Osteocyte (in vitro differentiated cells): ENCODE data around the gene ZNF582. TPM values are rescaled to one million over a fixed set of nuclear protein-coding genes. Genes with fewer than 3 reads are reported as not detected.

Experiments used
- DNase-seq: peaks from one replicate; pipeline ENCODE4 v3.0.0; 2021; ENCODE audit warnings: mixed read lengths; ENCODE audit not compliant: unreplicated experiment; ENCODE audit errors: extremely low spot score
- H3K27ac Mint-ChIP-seq: one replicate; pipeline ENCODE4 v1.8.0; 2021; ENCODE audit warnings: mild to moderate bottlenecking, mixed read lengths; ENCODE audit not compliant: unreplicated experiment
- H3K27me3 Mint-ChIP-seq: one replicate; pipeline ENCODE4 v1.8.0; 2021; ENCODE audit warnings: mixed read lengths; ENCODE audit not compliant: unreplicated experiment
- H3K36me3 Mint-ChIP-seq: one replicate; pipeline ENCODE4 v1.8.0; 2021; ENCODE audit warnings: mixed read lengths; ENCODE audit not compliant: unreplicated experiment
- H3K4me1 Mint-ChIP-seq: one replicate; pipeline ENCODE4 v1.8.0; 2021; ENCODE audit warnings: mixed read lengths; ENCODE audit not compliant: unreplicated experiment
- H3K4me3 Mint-ChIP-seq: one replicate; pipeline ENCODE4 v1.8.0; 2021; ENCODE audit warnings: mild to moderate bottlenecking, moderate library complexity, mixed read lengths; ENCODE audit not compliant: unreplicated experiment
- H3K9me3 Mint-ChIP-seq: one replicate; pipeline ENCODE4 v1.8.0; 2021; ENCODE audit warnings: mixed read lengths; ENCODE audit not compliant: unreplicated experiment
- long read RNA-seq: library from polyadenylated mRNA; unstranded; transcript quantifications from one replicate; pipeline ENCODE4 v2.0.0, GENCODE V29; 2021
- total RNA-seq: library from RNA; stranded (reverse); gene quantifications from 2 replicates; pipeline ENCODE4 v1.2.1, GENCODE V29; 2021
- TF ChIP-seq, protein P1 (sequence below): fragments of 200-600 bp; sonication (generic); IDR thresholded peaks from 2 replicates; pipeline ENCODE4 v1.5.0; 2021; ENCODE audit warnings: antibody characterized with exemption, mild to moderate bottlenecking, moderate library complexity

The ZNF582 gene
- 3.8 and 6.1 TPM in 2 replicates for total RNA-seq
- long read RNA-seq, transcript ZNF582-202 (5 exons, 2,053 nt) = major isoform, 11 of 24 reads
- long read RNA-seq, partial matches to known transcripts = 3 of 24 reads
- long read RNA-seq, other reads (novel, unspliced or antisense) = 6 of 24 reads

DNA sequence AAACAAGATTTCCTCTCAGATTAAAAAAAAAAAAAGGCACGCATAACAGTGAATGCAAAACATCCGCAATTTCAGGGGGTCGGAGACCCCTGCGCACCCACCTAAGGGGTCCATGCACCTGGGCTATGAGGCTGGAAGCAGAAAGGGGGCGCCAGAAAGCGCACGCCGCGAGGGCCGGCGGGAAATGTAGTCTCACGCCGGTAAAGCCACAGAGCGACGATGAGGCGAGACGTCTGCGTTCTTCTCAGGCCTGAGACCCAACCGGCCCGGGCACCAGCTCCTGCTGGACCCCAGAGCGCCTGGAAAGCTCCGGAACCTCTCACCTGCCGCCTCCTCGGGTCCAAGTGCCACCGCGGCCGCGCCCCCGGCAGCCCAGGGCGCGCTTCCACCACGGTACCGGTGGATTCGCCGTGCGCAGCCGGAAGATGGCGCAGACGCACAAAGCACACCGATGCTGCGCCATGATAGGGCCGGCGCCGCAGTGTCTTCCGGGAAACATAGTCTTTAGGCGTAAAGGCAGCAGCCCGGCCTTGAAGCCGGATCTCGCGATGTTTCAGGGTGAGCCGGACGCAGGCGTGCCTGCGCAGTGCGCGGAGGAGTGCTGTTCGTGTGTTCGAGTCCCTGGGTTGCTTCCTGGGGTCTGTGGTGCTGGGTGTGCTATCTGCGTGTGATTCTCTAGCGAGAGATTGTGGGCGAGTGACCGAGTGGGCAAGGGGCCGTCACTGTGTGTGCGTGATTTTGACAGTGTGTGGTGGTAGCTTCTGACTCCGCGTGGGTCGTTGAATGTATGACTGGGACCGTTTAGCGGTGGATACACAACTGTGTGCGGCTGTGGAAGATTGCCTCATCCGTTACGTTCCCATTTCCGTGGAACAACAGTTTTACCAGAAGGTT is at the start of gene ZNF582:
TSS of gene ZNF582 (minus strand) at position 416 of the 894 bp plus-strand sequence. CDS start 1,782 bp downstream, outside the sequence.
- Mint-ChIP-seq H3K4me3 (peak within 1 kb of the TSS; percentile 99), H3K9me3 (peaks cover 43% of the 10 kb centered on the region), H3K27me3 (no peaks in the 10 kb centered on the region), H3K27ac (peak within 1 kb of the TSS; percentile 98), H3K4me1 (peaks cover 12% of the 10 kb centered on the region), H3K36me3 (peaks cover 58% of the 10 kb centered on the region)
- TF ChIP-seq, protein P1, sequence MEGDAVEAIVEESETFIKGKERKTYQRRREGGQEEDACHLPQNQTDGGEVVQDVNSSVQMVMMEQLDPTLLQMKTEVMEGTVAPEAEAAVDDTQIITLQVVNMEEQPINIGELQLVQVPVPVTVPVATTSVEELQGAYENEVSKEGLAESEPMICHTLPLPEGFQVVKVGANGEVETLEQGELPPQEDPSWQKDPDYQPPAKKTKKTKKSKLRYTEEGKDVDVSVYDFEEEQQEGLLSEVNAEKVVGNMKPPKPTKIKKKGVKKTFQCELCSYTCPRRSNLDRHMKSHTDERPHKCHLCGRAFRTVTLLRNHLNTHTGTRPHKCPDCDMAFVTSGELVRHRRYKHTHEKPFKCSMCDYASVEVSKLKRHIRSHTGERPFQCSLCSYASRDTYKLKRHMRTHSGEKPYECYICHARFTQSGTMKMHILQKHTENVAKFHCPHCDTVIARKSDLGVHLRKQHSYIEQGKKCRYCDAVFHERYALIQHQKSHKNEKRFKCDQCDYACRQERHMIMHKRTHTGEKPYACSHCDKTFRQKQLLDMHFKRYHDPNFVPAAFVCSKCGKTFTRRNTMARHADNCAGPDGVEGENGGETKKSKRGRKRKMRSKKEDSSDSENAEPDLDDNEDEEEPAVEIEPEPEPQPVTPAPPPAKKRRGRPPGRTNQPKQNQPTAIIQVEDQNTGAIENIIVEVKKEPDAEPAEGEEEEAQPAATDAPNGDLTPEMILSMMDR = peak; percentile 88
- DNase-seq = peak; percentile 96

DNA sequence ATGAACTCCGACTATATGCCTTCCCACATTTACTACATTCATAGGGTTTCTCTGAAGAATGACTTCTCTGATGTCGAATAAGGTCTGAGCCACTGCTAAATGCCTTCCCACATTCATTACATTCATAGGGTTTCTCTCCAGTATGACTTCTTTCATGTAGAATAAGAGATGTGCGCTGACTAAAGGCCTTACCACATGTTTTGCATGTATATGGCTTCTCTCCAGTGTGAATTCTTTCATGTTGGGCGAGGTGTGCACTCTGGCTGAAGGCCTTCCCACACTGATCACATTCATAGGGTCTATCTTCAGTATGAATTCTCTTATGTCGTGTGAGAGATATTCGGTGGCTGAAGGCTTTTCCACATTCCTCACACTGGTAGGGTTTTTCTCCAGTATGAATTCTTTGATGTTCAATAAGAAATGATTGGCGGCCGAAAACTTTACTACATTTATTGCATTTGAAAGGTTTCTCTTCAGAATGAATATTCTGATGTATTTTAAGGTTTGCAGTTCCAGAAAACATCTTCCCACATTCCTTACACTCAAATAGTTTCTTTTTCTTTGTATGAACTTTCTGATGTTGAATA is 48.0 kb upstream of the ZNF582 start:
- Mint-ChIP-seq H3K9me3 (peaks cover 49% of the 10 kb centered on the region), H3K4me1 (no peaks in the 10 kb centered on the region), H3K36me3 (no peaks in the 10 kb centered on the region), H3K4me3 (no peak overlapping the region), H3K27ac (no peak overlapping the region), H3K27me3 (no peaks in the 10 kb centered on the region)
- no peak for DNase-seq
- TF ChIP-seq, protein P1 = no peak

DNA sequence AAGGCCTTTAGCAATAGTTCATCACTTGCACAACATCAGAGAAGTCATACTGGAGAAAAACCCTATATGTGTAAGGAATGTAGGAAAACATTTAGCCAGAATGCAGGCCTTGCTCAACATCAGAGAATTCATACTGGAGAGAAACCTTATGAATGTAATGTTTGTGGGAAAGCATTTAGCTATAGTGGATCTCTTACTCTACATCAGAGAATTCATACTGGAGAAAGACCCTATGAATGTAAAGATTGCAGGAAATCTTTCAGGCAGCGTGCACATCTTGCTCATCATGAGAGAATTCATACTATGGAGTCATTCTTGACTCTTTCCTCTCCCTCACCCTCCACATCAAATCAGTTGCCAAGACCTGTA is 30.6 kb upstream of the ZNF582 start:
- Mint-ChIP-seq H3K9me3 (peaks cover 58% of the 10 kb centered on the region), H3K4me3 (no peak overlapping the region)

DNA sequence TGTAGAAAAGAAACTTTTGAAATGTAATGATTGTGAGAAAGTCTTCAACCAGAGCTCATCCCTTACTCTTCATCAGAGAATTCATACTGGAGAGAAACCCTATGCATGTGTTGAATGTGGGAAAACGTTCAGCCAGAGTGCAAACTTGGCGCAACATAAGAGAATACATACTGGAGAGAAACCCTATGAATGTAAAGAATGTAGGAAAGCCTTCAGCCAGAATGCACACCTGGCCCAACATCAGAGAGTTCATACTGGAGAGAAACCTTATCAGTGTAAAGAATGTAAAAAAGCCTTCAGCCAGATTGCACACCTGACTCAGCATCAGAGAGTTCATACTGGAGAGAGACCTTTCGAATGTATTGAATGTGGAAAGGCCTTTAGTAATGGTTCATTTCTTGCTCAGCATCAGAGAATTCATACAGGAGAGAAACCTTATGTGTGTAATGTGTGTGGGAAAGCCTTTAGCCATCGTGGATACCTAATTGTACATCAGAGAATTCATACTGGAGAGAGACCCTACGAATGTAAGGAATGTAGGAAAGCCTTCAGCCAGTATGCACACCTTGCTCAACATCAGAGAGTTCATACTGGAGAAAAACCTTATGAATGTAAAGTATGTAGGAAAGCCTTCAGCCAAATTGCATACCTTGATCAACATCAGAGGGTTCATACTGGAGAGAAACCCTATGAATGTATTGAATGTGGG is 30.1 kb upstream of the ZNF582 start:
- Mint-ChIP-seq H3K4me1 (no peaks in the 10 kb centered on the region), H3K36me3 (peaks cover 77% of the 10 kb centered on the region), H3K4me3 (no peak overlapping the region), H3K27ac (no peak overlapping the region), H3K27me3 (no peaks in the 10 kb centered on the region), H3K9me3 (peaks cover 64% of the 10 kb centered on the region)
- DNase-seq = no peak
- TF ChIP-seq, protein P1 = no peak

More for the DNA sequence above, 30.6 kb upstream of the ZNF582 start:
- Mint-ChIP-seq H3K27ac (no peak overlapping the region), H3K4me1 (no peaks in the 10 kb centered on the region), H3K27me3 (no peaks in the 10 kb centered on the region), H3K36me3 (peaks cover 72% of the 10 kb centered on the region)
- TF ChIP-seq, protein P1 = no peak
- DNase-seq = no peak
